Left ventricle myocardium inferior (tissue), 1 donor: ENCODE results near the gene COL26A1. TPM values are rescaled to one million over a fixed set of nuclear protein-coding genes. Genes with fewer than 3 reads are reported as not detected.
"Not testable (repeated sequence)": the region's sequence is repeated elsewhere in the genome, so short reads cannot be mapped to it uniquely, and the experiment has no call there.

Experiments used
- DNase-seq: peaks from one replicate; pipeline ENCODE4 v3.0.0-alpha.2; 2020
- H3K27ac ChIP-seq: fragments of 200-600 bp; replicated peaks from 2 replicates; pipeline ENCODE4 v1.8.0; 2021
- H3K27me3 ChIP-seq: fragments of 200-600 bp; 2 replicates; pipeline ENCODE4 v1.8.0; 2021; ENCODE audit warnings: low read depth
- H3K36me3 ChIP-seq: fragments of 200-600 bp; 2 replicates; pipeline ENCODE4 v1.8.0; 2021
- H3K4me1 ChIP-seq: fragments of 200-600 bp; 2 replicates; pipeline ENCODE4 v1.8.0; 2021
- H3K4me3 ChIP-seq: fragments of 200-600 bp; 2 replicates; pipeline ENCODE4 v1.8.0; 2021; ENCODE audit warnings: mild to moderate bottlenecking, moderate library complexity
- H3K9me3 ChIP-seq: fragments of 200-600 bp; replicated peaks from 2 replicates; pipeline ENCODE4 v1.8.0; 2021
- intact Hi-C: fragments of 100-400 bp; cut with micrococcal nuclease; formaldehyde crosslinking; loops from one replicate; pipeline ENCODE4 v1.11.0; 2022
- total RNA-seq: library from RNA; stranded (reverse); fragmentation: NEBNext Ultra II Directional; extraction: Animal tissue kit (Norgen Biotek cat#: 25700); gene quantifications from one replicate; pipeline ENCODE4 v1.2.1, GENCODE V29; 2021
- TF ChIP-seq, protein P1 (sequence below): fragments of 200-600 bp; IDR thresholded peaks from 2 replicates; pipeline ENCODE4 v1.8.0; 2021; ENCODE audit warnings: antibody characterized with exemption, mild to moderate bottlenecking, borderline replicate concordance
- donor health status: DM: no; HTN: yes; CAD: no; lungs with severe emphysema.

Gene COL26A1
- total RNA-seq, 1 donor from 2014 or later: not detected

DNA sequence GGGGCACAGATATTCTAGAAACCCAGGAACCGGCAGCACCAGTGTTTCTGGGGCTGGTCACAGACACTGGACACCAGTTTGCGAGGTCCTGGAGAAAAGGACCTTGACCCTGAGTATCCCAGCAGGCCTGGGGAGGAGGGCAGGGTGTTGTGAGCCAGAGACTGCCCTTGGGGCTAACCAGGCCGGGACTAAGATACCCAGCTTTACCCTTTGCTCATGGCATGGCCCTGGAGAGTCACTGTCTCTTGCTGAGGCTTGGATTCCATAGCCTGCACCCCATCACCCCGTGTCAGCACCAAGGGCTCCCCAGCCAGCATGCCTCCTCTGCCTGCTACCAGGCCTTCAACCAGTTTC, 124.4 kb downstream of the COL26A1 start:
- Histone ChIP-seq H3K36me3 (no peaks in the 10 kb centered on the region), H3K27ac (no peak overlapping the region), H3K9me3 (no peaks in the 10 kb centered on the region), H3K4me3 (no peak overlapping the region), H3K4me1 (no peaks in the 10 kb centered on the region), H3K27me3 (peaks cover 73% of the 10 kb centered on the region)
- DNase-seq: no peak
- intact Hi-C loops: no loop called here
- TF ChIP-seq, protein P1, sequence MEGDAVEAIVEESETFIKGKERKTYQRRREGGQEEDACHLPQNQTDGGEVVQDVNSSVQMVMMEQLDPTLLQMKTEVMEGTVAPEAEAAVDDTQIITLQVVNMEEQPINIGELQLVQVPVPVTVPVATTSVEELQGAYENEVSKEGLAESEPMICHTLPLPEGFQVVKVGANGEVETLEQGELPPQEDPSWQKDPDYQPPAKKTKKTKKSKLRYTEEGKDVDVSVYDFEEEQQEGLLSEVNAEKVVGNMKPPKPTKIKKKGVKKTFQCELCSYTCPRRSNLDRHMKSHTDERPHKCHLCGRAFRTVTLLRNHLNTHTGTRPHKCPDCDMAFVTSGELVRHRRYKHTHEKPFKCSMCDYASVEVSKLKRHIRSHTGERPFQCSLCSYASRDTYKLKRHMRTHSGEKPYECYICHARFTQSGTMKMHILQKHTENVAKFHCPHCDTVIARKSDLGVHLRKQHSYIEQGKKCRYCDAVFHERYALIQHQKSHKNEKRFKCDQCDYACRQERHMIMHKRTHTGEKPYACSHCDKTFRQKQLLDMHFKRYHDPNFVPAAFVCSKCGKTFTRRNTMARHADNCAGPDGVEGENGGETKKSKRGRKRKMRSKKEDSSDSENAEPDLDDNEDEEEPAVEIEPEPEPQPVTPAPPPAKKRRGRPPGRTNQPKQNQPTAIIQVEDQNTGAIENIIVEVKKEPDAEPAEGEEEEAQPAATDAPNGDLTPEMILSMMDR: no peak

DNA sequence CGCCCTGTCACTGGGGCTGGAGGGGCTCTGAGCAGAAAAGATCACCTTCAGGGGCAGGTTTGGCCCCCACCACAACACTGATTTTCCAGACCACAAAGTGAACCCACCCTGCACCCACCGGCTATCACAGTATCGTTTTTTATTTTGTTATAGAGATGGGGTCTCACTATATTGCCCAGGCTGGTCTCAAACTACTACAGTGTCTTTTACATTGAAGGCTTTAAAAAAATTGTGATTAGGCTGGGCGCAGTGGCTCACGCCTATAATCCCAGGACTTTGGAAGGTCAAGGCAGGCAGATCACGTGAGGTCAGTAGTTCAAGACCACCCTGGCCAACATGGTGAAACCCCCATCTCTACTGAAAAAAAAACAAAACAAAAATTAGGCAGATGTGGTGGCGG, 125.1 kb downstream of the COL26A1 start:
- intact Hi-C loops: no loop called here
- Histone ChIP-seq H3K9me3 (no peaks in the 10 kb centered on the region), H3K36me3 (no peaks in the 10 kb centered on the region), H3K27me3 (peaks cover 80% of the 10 kb centered on the region), H3K4me3 (no peak overlapping the region), H3K4me1 (no peaks in the 10 kb centered on the region), H3K27ac (no peak overlapping the region)
- TF ChIP-seq, protein P1: no peak
- DNase-seq: no peak

- H3K9me3 ChIP-seq: no peaks in the 10 kb centered on the region
- H3K27me3 ChIP-seq: peaks cover 87% of the 10 kb centered on the region
- TF ChIP-seq, protein P1: no peak
- no peak overlapping the region for H3K27ac ChIP-seq
- no peaks in the 10 kb centered on the region for H3K4me1 ChIP-seq
- no peaks in the 10 kb centered on the region for H3K36me3 ChIP-seq
- H3K4me3 ChIP-seq: no peak overlapping the region
- intact Hi-C loops: no loop called here
- DNase-seq: no peak
These were observed 126.3 kb downstream of the COL26A1 start for GRCh38 chr7:101488826-101489572.

DNA sequence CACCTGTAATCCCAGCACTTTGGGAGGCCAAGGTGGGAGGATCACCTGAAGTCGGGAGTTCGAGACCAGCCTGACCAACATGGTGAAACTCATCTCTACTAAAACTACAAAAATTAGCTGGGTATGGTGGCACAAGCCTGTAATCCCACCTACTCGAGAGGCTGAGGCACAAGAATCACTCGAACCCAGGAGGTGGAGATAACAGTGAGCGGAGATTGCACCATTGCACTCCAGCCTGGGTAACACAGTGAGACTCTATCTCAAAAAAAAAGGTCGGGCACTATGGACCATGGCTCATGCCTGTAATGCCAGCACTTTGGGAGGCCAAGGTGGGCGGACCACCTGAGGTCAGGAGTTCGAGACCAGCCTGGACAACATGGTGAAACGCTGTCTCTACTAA, 127.8 kb downstream of the COL26A1 start:
- H3K27ac ChIP-seq, H3K9me3 ChIP-seq, intact Hi-C loops, H3K36me3 ChIP-seq, H3K4me1 ChIP-seq, DNase-seq, H3K4me3 ChIP-seq: not testable (repeated sequence)
- peaks cover 88% of the 10 kb centered on the region for H3K27me3 ChIP-seq

DNA sequence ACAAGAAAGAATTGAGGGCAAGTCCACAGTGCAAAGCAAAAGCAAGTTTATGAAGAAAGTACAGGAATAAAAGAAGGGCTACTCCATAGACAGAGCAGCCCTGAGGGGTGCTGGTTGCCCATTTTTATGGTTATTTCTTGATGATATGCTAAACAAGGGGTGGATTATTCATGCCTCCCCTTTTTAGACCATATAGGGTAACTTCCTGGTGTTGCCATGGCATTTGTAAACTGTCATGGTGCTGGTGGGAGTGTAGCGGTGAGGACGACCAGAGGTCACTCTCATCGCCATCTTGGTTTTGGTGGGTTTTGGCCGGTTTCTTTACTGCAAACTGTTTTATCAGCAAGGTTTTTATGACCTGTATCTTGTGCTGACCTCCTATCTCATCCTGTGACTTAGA, 128.8 kb downstream of the COL26A1 start:
- H3K27ac ChIP-seq, H3K9me3 ChIP-seq, intact Hi-C loops, H3K36me3 ChIP-seq, H3K4me3 ChIP-seq, DNase-seq, H3K4me1 ChIP-seq: not testable (repeated sequence)
- H3K27me3 ChIP-seq: peaks cover 78% of the 10 kb centered on the region

- Histone ChIP-seq H3K9me3 (no peaks in the 10 kb centered on the region), H3K4me3 (no peak overlapping the region), H3K36me3 (no peaks in the 10 kb centered on the region), H3K4me1 (no peaks in the 10 kb centered on the region), H3K27ac (no peak overlapping the region), H3K27me3 (peaks cover 53% of the 10 kb centered on the region)
- intact Hi-C loops: no loop called here
- TF ChIP-seq, protein P1: no peak
- no peak for DNase-seq
These were observed 132.1 kb downstream of the COL26A1 start for GRCh38 chr7:101494602-101495329.
